NCI-H2081 treated with DMSO at 0.1 percent for 48 hours (cell line): Measurements from ENCODE around the gene AUP1.
"Not testable (repeated sequence)": the region's sequence is repeated elsewhere in the genome, so short reads cannot be mapped to it uniquely, and the experiment has no call there.

Source experiments
- DNase-seq: peaks from one replicate; lab custom pipeline; 2025; lab: John Stamatoyannopoulos, UW

The AUP1 gene

GRCh38 chr2:74529357-74530238, at the start of gene AUP1, which contains the start of gene HTRA2:
Gene AUP1, minus strand, starts transcription at chr2:74529706. Its CDS starts 77 bp downstream, at chr2:74529629.
Gene HTRA2, plus strand, starts transcription at chr2:74529933. Its CDS starts 74 bp downstream, at chr2:74530007.
- peak; percentile 94 for DNase-seq

DNA sequence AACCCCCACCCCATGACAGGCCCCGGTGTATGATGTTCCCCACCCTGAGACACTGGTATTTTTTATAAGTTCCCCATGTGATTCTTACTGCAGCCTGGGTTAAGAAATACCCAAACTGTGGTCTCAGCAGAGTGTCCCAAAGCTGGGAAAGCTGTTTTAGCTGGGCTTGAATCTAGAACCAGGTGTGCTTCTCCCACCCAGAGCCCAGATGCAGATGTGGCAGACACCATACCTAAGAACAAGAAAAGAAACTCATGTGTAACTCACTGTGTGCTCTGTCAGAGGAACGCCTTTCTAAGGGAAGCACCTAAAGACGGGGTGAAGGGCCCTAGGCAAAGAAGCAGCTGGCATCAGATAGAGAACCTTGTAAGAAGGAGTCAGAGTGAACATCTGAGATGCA, 48.9 kb upstream of the AUP1 start:
- no peak for DNase-seq

GRCh38 chr2:74577448-74577847, 47.9 kb upstream of the AUP1 start:
- DNase-seq: no peak

DNA sequence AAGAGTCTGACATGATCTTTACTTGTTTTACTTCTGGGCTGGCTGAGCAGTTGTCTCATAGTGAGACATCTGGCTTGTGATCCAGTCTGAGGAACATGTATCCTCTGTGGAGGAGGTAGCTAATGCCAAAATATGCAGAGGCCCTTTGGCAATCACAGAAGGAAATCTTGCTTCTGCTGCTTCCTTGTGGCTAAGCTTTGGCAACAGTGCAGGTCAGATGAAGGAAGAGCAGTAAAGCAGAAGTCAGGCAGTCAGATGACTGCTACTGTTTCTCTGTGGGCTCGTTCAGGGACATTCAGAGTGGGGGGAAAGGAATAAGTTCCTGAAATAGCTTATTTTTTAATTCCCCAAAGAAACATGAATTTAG, 47.3 kb upstream of the AUP1 start:
- no peak for DNase-seq

GRCh38 chr2:74576211-74576862, 46.8 kb upstream of the AUP1 start:
- DNase-seq: no peak

DNA sequence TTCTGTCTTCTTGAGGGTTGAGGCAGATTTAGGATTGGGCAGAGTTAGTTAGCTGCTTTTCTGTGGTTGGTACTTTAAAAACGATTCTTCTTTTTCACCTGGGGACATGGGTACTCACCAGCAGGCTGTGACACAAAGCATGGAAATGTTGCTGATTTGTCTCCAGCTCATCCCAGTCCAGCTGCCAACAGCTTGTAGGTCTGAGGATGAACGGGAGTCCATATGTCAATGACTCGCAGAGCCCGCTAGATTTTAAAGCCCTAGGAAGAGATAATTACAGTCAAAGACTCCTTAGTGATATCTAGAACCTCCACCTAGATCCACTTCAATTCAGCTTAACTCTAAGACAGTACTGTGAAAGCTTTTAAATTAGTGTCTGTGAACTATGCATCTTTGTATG, 45.8 kb upstream of the AUP1 start:
- no peak for DNase-seq

- no peak for DNase-seq
These were observed 44.4 kb upstream of the AUP1 start for GRCh38 chr2:74573747-74574562.

DNA sequence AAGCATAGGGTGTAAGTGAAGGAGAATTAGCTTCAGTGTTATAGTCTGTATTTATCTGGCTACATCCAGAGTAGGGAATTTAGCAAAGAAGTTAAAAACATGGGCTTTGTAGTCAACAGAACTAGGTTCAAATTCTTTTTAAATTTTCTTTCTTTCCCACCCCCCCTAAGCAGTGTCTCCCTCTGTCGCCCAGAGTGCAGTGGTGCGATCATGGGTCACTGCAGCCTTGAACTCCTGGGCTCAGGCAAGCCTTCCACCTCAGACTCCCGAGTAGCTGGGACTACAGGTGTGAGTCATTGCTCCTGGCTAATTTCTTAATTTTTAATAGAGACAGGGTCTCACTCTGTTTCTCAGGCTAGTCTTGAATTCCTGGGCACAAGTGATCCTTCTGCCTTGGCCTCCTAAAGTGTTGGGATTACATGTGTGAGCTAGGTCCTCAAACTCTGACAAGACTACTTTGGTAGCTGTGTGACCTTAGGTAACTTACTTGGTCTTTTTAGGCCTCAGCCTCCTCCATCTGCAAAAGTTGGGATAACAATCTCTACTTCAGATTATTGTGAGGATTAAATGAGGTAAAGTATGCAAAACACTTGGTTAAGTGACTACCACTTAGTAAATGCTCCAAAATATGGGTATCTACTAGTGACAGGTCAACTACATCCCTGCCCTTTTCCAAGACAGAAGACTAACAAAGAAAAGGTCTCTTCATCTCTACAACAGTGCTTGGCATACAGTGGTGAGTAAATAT, 42.8 kb upstream of the AUP1 start:
- DNase-seq: no peak

DNA sequence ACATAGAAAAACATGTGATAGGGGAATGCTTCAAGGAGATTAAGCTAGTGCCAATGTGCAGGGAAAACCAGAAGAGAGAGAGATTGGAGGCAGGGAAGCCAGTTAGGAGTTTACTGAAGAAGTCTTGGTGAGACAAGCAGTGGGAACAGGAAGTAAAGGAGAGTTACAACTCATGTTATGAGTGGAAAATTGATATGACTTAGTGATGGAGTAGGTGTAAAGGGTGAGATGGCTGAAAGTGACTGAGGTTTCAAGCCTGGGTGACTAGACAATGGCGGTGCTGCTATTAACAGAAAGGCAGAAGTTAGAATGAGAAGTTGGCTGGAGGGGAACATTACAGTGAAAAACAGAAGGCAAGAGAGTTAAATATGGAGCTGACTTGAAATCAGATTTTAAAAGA, 41.6 kb upstream of the AUP1 start:
- DNase-seq: no peak

- no peak for DNase-seq
These were observed 40.2 kb upstream of the AUP1 start for GRCh38 chr2:74569686-74570085.

DNA sequence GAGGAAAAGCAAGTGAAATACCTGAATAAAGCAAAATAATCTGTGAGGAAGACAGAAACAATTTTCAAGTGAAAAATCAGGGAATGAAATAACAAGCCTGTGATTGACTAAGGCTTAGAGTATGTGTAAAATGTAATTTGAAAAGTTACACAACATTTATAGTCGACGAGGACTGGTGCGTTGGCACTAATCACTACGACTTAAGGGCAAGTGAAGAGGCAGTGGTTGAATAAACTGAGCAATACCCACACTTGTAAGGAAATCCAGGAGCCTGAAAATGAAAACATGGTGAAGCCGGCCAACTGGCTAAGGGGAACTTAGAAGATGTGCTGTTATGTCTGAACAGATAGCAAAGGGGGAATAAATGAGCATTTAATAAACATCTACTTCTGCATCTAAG, 38.4 kb upstream of the AUP1 start:
- no peak for DNase-seq

GRCh38 chr2:74566754-74567085, 37.2 kb upstream of the AUP1 start:
- no peak for DNase-seq

- DNase-seq: no peak
These were observed 36.7 kb upstream of the AUP1 start for GRCh38 chr2:74566076-74566753.

GRCh38 chr2:74564222-74564621, 34.7 kb upstream of the AUP1 start:
- DNase-seq: no peak

GRCh38 chr2:74562126-74562775, 32.7 kb upstream of the AUP1 start:
- no peak for DNase-seq

DNA sequence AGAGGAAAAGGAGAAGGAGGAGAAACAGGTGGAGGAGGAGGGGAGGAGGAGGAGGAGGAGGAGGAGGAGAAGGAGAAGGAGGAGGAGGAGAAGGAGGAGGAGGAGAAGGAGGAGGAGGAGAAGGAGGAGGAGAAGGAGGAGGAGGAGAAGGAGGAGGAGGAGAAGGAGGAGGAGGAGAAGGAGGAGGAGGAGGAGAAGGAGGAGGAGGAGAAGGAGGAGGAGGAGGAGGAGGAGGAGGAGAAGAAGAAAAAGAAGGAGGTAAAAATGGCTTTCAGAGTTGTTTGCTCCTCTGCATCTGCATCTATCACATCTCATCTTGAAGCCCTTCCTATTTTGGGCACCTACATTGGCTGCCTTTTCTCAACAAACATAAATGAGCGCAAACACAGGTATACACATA, 31.5 kb upstream of the AUP1 start:
- not testable (repeated sequence) for DNase-seq

DNA sequence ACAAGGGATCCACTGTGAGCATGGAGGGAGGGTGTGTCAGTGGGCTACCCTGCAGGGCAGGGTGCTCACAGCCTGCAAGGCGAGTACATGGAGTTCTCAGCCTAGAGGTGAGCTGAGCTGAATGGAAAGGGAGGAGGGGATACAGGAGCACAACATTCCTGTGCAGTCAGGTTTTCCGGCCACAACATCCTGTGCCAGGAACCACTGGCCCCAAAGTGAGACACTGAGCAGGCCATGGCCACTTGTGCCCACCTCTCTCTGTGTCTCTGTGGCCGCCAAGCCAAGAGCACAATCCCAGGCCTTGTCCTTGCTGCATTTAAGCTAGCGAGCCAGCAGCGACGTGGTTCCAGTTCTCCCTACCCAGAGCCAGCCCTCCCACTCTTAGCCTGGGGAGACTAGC, 31.1 kb upstream of the AUP1 start:
- no peak for DNase-seq

DNA sequence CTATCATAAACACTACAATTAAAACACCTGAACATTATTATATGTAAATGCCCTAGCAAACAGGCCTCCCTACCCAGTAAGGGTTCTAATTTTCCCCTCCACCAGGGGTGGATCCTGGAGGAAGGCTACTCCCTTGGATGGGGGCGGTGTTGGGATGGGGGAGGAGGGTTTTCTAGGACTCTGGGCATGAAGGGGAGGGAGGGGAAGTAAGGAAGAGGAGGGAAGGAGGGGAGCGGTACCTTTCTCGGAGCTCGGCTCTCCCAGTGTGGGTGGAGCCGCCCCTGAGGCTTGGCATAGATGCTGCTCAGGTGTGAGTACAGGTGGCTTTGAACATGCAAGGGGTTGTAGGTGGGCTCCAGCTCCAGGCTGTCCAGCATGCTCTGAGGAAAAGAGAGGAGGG, 30.4 kb upstream of the AUP1 start:
- no peak for DNase-seq

GRCh38 chr2:74558284-74559230, 29.1 kb upstream of the AUP1 start:
- no peak for DNase-seq
